Measurements from ENCODE around the gene ARFIP2. TPM values are rescaled to one million over a fixed set of nuclear protein-coding genes. Genes with fewer than 3 reads are reported as not detected.

Gene ARFIP2
- total and polyA plus RNA-seq, 2 donors (not counting 3 experiments of a cell fraction or from before 2014, with no cell fraction given): 48.4 to 62.9 TPM

- H3K9ac ChIP-seq (replicated peaks; ENCODE audit: extremely low read depth, insufficient read depth, low read length): no peak overlapping the region
- no peak for FAIRE-seq
These were observed 1.9 kb upstream of the ARFIP2 start for GRCh38 chr11:6483015-6483414.

GRCh38 chr11:6482441-6482840 is 1.3 kb upstream of the ARFIP2 start:
- dilution Hi-C loops (cut with MboI; ENCODE audit: extremely low pct_ligation_motif_present, low sequenced_read_pairs): no loop called here

More at GRCh38 chr11:6483015-6483414, 1.9 kb upstream of the ARFIP2 start:
- BruUV-seq (replicated peaks): no TSS peak
- CTCF ChIA-PET: interaction anchor here (0.9 to 2.6 kb wide), 3 partner anchors 48 to 104 kb away, joined by 3 to 28 read pairs (median 10); partner anchors contain the start of gene SMPD1
- Histone ChIP-seq H3K27ac (ENCODE audit: insufficient read depth, low read depth, low read length) (peak overlapping the region; percentile 72), H3K4me1 (ENCODE audit: control insufficient read depth, extremely low read depth, insufficient read depth, low read length) (peaks cover 18% of the 10 kb centered on the region), H3K4me3 (replicated peaks in 1 of 3; ENCODE audit: insufficient read depth in 1 of 3, low read depth in 1 of 3, low read length in 3 of 3) (peak overlapping the region in 1 of 3 experiments; percentile 57), H3K36me3 (ENCODE audit: control insufficient read depth in 2 of 2, extremely low read depth in 1 of 2, insufficient read depth in 2 of 2, low read length in 2 of 2) (peaks cover 5 to 12% of the 10 kb centered on the region in 2 experiments), H3K9me1 (replicated peaks; ENCODE audit: control insufficient read depth, extremely low read depth, insufficient read depth, low read length) (no peaks in the 10 kb centered on the region), H3K4me2 (ENCODE audit: insufficient read depth, low read length) (peak overlapping the region; percentile 77), H3K9me3 (replicated peaks; ENCODE audit: control insufficient read depth, insufficient read depth, low read length) (no peaks in the 10 kb centered on the region), H3K79me2 (ENCODE audit: control insufficient read depth, insufficient read depth, low read length) (peaks cover 36% of the 10 kb centered on the region), H3K27me3 (ENCODE audit: control insufficient read depth in 2 of 2, insufficient read depth in 2 of 2, low read length in 2 of 2) (no peaks in the 10 kb centered on the region), H4K20me1 (replicated peaks; ENCODE audit: control insufficient read depth, extremely low read depth, insufficient read depth, low read length) (no peaks in the 10 kb centered on the region), H2AFZ (ENCODE audit: low read depth, low read length) (no peak overlapping the region)
- TF ChIP-seq POLR2AphosphoS5 (IDR thresholded peaks at IDR 0.05; ENCODE audit: insufficient read depth, low read depth, low read length) (no peak), FOS (IDR thresholded peaks at IDR 0.05; ENCODE audit: borderline replicate concordance, insufficient read depth, low read length) (no peak)
- dilution Hi-C loops (cut with MboI; ENCODE audit: extremely low pct_ligation_motif_present, low sequenced_read_pairs) (no loop called here), intact Hi-C loops (cut with micrococcal nuclease) (no loop called here)
- POLR2A ChIA-PET: no interaction called here
- DNase-seq (ENCODE audit: low read depth, low spot score): no peak

More at GRCh38 chr11:6482441-6482840, 1.3 kb upstream of the ARFIP2 start:
- Histone ChIP-seq H3K27me3 (ENCODE audit: control insufficient read depth in 2 of 2, insufficient read depth in 2 of 2, low read length in 2 of 2) (no peaks in the 10 kb centered on the region), H3K4me1 (ENCODE audit: control insufficient read depth, extremely low read depth, insufficient read depth, low read length) (peaks cover 18% of the 10 kb centered on the region), H3K4me3 (replicated peaks in 1 of 3; ENCODE audit: insufficient read depth in 1 of 3, low read depth in 1 of 3, low read length in 3 of 3) (peak overlapping the region in 2 of 3 experiments; percentile 57 to 65), H3K79me2 (ENCODE audit: control insufficient read depth, insufficient read depth, low read length) (peaks cover 36% of the 10 kb centered on the region), H2AFZ (ENCODE audit: low read depth, low read length) (no peak overlapping the region), H3K9me3 (replicated peaks; ENCODE audit: control insufficient read depth, insufficient read depth, low read length) (no peaks in the 10 kb centered on the region), H3K4me2 (ENCODE audit: insufficient read depth, low read length) (peak overlapping the region; percentile 77), H3K36me3 (ENCODE audit: control insufficient read depth in 2 of 2, extremely low read depth in 1 of 2, insufficient read depth in 2 of 2, low read length in 2 of 2) (peaks cover 6 to 16% of the 10 kb centered on the region in 2 experiments), H3K27ac (ENCODE audit: insufficient read depth, low read depth, low read length) (peak overlapping the region; percentile 72), H4K20me1 (replicated peaks; ENCODE audit: control insufficient read depth, extremely low read depth, insufficient read depth, low read length) (no peaks in the 10 kb centered on the region), H3K9ac (replicated peaks; ENCODE audit: extremely low read depth, insufficient read depth, low read length) (peak overlapping the region; percentile 70), H3K9me1 (replicated peaks; ENCODE audit: control insufficient read depth, extremely low read depth, insufficient read depth, low read length) (no peaks in the 10 kb centered on the region)
- no TSS peak for BruUV-seq (replicated peaks)
- no peak for FAIRE-seq
- intact Hi-C loops (cut with micrococcal nuclease): no loop called here
- ChIA-PET CTCF (interaction anchor here (0.9 to 2.6 kb wide), 4 partner anchors 49 to 201 kb away, joined by 3 to 28 read pairs (median 9); partner anchors contain the start of genes MRPL17 and SMPD1), POLR2A (interaction anchor here (1.5 to 1.6 kb wide), 2 partner anchors 10 to 13 kb away, joined by 4 to 8 read pairs; no protein-coding TSS in a partner anchor)
- TF ChIP-seq JUN (IDR thresholded peaks at IDR 0.05; ENCODE audit: borderline replicate concordance, insufficient read depth, insufficient read length, low read depth): no peak
- TF ChIP-seq, protein P1, sequence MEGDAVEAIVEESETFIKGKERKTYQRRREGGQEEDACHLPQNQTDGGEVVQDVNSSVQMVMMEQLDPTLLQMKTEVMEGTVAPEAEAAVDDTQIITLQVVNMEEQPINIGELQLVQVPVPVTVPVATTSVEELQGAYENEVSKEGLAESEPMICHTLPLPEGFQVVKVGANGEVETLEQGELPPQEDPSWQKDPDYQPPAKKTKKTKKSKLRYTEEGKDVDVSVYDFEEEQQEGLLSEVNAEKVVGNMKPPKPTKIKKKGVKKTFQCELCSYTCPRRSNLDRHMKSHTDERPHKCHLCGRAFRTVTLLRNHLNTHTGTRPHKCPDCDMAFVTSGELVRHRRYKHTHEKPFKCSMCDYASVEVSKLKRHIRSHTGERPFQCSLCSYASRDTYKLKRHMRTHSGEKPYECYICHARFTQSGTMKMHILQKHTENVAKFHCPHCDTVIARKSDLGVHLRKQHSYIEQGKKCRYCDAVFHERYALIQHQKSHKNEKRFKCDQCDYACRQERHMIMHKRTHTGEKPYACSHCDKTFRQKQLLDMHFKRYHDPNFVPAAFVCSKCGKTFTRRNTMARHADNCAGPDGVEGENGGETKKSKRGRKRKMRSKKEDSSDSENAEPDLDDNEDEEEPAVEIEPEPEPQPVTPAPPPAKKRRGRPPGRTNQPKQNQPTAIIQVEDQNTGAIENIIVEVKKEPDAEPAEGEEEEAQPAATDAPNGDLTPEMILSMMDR (IDR thresholded peaks at IDR 0.05; ENCODE audit: extremely low read depth in 1 of 2, insufficient read depth in 1 of 2, low read depth in 1 of 2, low read length in 2 of 2): no peak
- no peak for TF ChIP-seq FOS (IDR thresholded peaks at IDR 0.05; ENCODE audit: borderline replicate concordance, insufficient read depth, low read length)
- TF ChIP-seq MYC (IDR thresholded peaks at IDR 0.05; ENCODE audit: low read depth, low read length): no peak
- TF ChIP-seq POLR2A (IDR thresholded peaks at IDR 0.05; ENCODE audit: low read depth, low read length): no peak
- TF ChIP-seq GATA2 (IDR thresholded peaks at IDR 0.05; ENCODE audit: insufficient read depth, insufficient read length, low read depth, low read length): no peak
- no peak for TF ChIP-seq MAX (IDR thresholded peaks at IDR 0.05; ENCODE audit: insufficient read depth, insufficient read length)
- no peak for TF ChIP-seq POLR2AphosphoS5 (IDR thresholded peaks at IDR 0.05; ENCODE audit: insufficient read depth, low read depth, low read length)
- TF ChIP-seq EZH2 (IDR thresholded peaks at IDR 0.05; ENCODE audit: borderline replicate concordance, low read depth, low read length, severe bottlenecking): no peak
- no peak for DNase-seq (ENCODE audit: low read depth, low spot score)
